ENCODE measurements around the gene NME1.
"Not testable (repeated sequence)": the region's sequence is repeated elsewhere in the genome, so short reads cannot be mapped to it uniquely, and the experiment has no call there.

The NME1 gene

GRCh38 chr17:51170736-51171135 is 17.4 kb downstream of the NME1 start:
- H3K36me3 ChIP-seq (ENCODE audit: control insufficient read depth, insufficient read depth, low read length), result peaks cover 4% of the 10 kb centered on the region
- no peak for TF ChIP-seq CTCF (IDR thresholded peaks at IDR 0.05; ENCODE audit: insufficient read depth, low read length, poor library complexity, severe bottlenecking)
- DNase-seq (ENCODE audit: extremely low read depth, insufficient read length), result no peak

GRCh38 chr17:51172030-51172429 is 18.7 kb downstream of the NME1 start:
- not testable (repeated sequence) for H3K36me3 ChIP-seq (ENCODE audit: control insufficient read depth, insufficient read depth, low read length); H3K27me3 ChIP-seq (replicated peaks; ENCODE audit: control insufficient read depth, insufficient read depth, low read length); H3K4me3 ChIP-seq (replicated peaks; ENCODE audit: low read depth, low read length); DNase-seq (ENCODE audit: extremely low read depth, insufficient read length)

More at GRCh38 chr17:51170736-51171135, 17.4 kb downstream of the NME1 start:
- Histone ChIP-seq H3K27me3 (replicated peaks; ENCODE audit: control insufficient read depth, insufficient read depth, low read length) (no peaks in the 10 kb centered on the region), H3K4me3 (replicated peaks; ENCODE audit: low read depth, low read length) (no peak overlapping the region)

DNA sequence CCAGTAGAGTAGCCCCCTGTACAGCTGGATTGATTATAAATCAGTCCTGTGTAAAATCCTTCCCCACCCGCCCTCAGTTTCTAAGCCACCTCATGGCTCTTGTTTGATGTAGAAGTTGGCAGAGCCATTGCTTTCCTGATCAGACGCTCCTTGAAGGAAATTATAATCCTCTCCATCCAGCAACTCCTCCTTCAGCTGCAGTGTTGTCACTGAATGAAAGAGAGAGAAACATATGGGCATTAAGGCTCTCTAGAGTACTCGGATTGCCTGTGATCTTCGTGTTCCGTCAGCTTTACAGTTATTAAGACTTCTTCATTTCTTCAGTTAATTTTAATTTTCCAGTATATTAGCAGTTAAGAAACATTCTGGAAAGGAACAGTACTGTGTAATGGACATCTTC is 27.1 kb downstream of the NME1 start:
- TF ChIP-seq CTCF (IDR thresholded peaks at IDR 0.05; ENCODE audit: insufficient read depth, low read length, poor library complexity, severe bottlenecking), result no peak
- Histone ChIP-seq H3K36me3 (ENCODE audit: control insufficient read depth, insufficient read depth, low read length) (no peaks in the 10 kb centered on the region; the same call in none of the 2 replicates), H3K27me3 (replicated peaks; ENCODE audit: control insufficient read depth, insufficient read depth, low read length) (no peaks in the 10 kb centered on the region), H3K4me3 (replicated peaks; ENCODE audit: low read depth, low read length) (no peak overlapping the region)
- DNase-seq (ENCODE audit: extremely low read depth, insufficient read length), result no peak

- H3K4me3 ChIP-seq (replicated peaks; ENCODE audit: low read depth, low read length), result no peak overlapping the region
- no peaks in the 10 kb centered on the region for H3K27me3 ChIP-seq (replicated peaks; ENCODE audit: control insufficient read depth, insufficient read depth, low read length)
- DNase-seq (ENCODE audit: extremely low read depth, insufficient read length), result no peak
- no peaks in the 10 kb centered on the region; the same call in none of the 2 replicates for H3K36me3 ChIP-seq (ENCODE audit: control insufficient read depth, insufficient read depth, low read length)
- no peak for TF ChIP-seq CTCF (IDR thresholded peaks at IDR 0.05; ENCODE audit: insufficient read depth, low read length, poor library complexity, severe bottlenecking)
These were observed 30.8 kb downstream of the NME1 start for GRCh38 chr17:51184124-51184523.

DNA sequence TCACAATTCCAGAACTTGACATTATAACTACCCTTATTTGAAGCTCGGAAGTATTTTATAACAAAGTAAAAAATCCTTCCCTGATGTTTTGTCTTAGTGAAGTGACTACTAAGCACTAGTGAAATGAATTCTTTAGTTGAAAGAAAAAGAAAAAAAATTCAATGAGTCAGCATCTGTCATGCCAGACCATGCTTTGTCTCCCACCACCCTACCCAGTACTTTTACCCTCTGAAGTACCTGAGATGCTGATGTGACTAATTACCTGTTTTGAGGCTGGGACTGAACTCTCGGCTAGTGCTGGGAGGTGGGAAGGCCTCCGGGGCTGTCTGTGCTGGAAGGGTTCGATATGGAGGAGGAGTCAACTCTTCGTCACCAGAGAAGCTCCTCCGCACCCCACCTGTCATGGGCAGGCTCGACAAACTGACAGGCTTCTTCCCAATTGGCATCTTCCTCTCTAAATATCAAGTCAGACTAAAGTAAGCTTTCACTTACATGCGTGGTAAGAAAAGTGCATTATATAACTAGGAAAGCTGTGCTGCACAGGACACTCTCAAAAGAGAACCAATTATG is 32.5 kb downstream of the NME1 start:
- Histone ChIP-seq H3K36me3 (ENCODE audit: control insufficient read depth, insufficient read depth, low read length) (peaks cover 2% of the 10 kb centered on the region), H3K27me3 (replicated peaks; ENCODE audit: control insufficient read depth, insufficient read depth, low read length) (no peaks in the 10 kb centered on the region), H3K4me3 (replicated peaks; ENCODE audit: low read depth, low read length) (no peak overlapping the region)
- DNase-seq (ENCODE audit: extremely low read depth, insufficient read length), result no peak
- no peak for TF ChIP-seq CTCF (IDR thresholded peaks at IDR 0.05; ENCODE audit: insufficient read depth, low read length, poor library complexity, severe bottlenecking)

DNA sequence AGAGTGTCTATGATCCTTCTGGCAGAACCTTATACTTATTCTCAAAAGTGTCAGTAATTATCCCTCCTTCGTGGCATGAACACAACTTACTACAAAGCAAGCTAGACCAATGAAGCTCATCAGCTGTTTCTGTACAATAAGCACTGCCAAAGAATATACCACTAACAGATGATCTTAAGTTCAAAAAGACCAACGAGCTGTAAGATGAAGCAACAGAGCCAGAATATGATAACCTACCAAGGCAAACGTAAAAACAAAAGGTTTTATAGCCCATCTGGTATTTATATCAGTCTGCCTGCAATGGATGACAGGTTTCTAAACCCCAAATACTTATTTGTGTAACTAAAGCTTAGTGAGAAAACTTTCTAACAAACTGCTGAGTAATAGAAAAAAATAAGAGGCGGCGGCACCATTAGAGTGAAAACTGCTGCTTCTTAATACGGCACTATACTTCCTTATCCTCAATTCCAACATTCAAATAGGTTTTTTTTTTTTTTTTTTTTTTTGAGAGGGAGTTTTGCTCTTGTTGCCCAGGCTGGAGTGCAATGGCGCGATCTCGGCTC is 35.0 kb downstream of the NME1 start:
- TF ChIP-seq CTCF (IDR thresholded peaks at IDR 0.05; ENCODE audit: insufficient read depth, low read length, poor library complexity, severe bottlenecking), result no peak
- Histone ChIP-seq H3K4me3 (replicated peaks; ENCODE audit: low read depth, low read length) (no peak overlapping the region), H3K36me3 (ENCODE audit: control insufficient read depth, insufficient read depth, low read length) (peaks cover 3% of the 10 kb centered on the region), H3K27me3 (replicated peaks; ENCODE audit: control insufficient read depth, insufficient read depth, low read length) (no peaks in the 10 kb centered on the region)
- DNase-seq (ENCODE audit: extremely low read depth, insufficient read length), result no peak
